OCI-LY7 (cell line): ENCODE measurements around the gene RIMBP2. TPM values are rescaled to one million over a fixed set of nuclear protein-coding genes. Genes with fewer than 3 reads are reported as not detected.

Experiments used
- BruUV-seq: library from RNA; stranded (reverse); fragments of 400-500 nt; replicated peaks from 2 replicates; lab custom pipeline; 2021; lab: Mats Ljungman, UMichigan
- CTCF ChIA-PET: fragments of 300-600 bp; sonication (Branson Sonifier 250); formaldehyde crosslinking; loops from one replicate; lab custom pipeline; 2022; ENCODE audit warnings: antibody characterized with exemption; ENCODE audit not compliant: unreplicated experiment; lab: Charles Lee
- POLR2A ChIA-PET: fragments of 300-600 bp; sonication (Branson Sonifier 250); formaldehyde crosslinking; loops from one replicate; lab custom pipeline; 2022; ENCODE audit warnings: antibody characterized with exemption; lab: Charles Lee
- DNase-seq: peaks from one replicate; pipeline ENCODE4 v3.0.0-alpha.2; 2015; ENCODE audit warnings: low spot score
- H2AFZ ChIP-seq: fragments of 200-600 bp; sonication (generic), shearing (Covaris generic); 2 replicates; pipeline ENCODE4 v1.6.1; 2014; ENCODE audit warnings: mild to moderate bottlenecking, antibody characterized with exemption, low read length, moderate library complexity
- H3K27ac ChIP-seq: fragments of 200-600 bp; sonication (generic); 2 replicates; pipeline ENCODE4 v1.5.1; 2014; ENCODE audit warnings: mixed run types, low read depth, mild to moderate bottlenecking, moderate library complexity, low read length, inconsistent platforms; ENCODE audit not compliant: poor library complexity, severe bottlenecking
- H3K36me3 ChIP-seq: fragments of 200-600 bp; sonication (generic); 2 replicates; pipeline ENCODE4 v1.6.1; 2014; ENCODE audit warnings: mild to moderate bottlenecking, antibody characterized with exemption, low read length, moderate library complexity, mixed read lengths; ENCODE audit not compliant: insufficient read depth
- H3K4me1 ChIP-seq: fragments of 200-600 bp; sonication (generic); 2 replicates; pipeline ENCODE4 v1.5.1; 2014; ENCODE audit warnings: mild to moderate bottlenecking, low read length; ENCODE audit not compliant: insufficient read depth, poor library complexity, severe bottlenecking
- H3K4me2 ChIP-seq: fragments of 200-600 bp; sonication (generic); 2 replicates; pipeline ENCODE4 v1.6.1; 2014; ENCODE audit warnings: mild to moderate bottlenecking, low read length
- H3K4me3 ChIP-seq: fragments of 200-600 bp; sonication (generic); 2 replicates; pipeline ENCODE4 v1.5.1; 2014; ENCODE audit warnings: mild to moderate bottlenecking, low read depth, low read length; ENCODE audit not compliant: poor library complexity, severe bottlenecking
- H3K79me2 ChIP-seq: fragments of 200-600 bp; sonication (generic); 2 replicates; pipeline ENCODE4 v1.6.1; 2016; ENCODE audit warnings: low read depth, mild to moderate bottlenecking, low read length, moderate library complexity, mixed read lengths; ENCODE audit not compliant: insufficient read depth
- H3K9me2 ChIP-seq: fragments of 200-600 bp; sonication (generic); 2 replicates; pipeline ENCODE4 v1.6.1; 2016; ENCODE audit warnings: mild to moderate bottlenecking, low read length, mixed read lengths; ENCODE audit not compliant: insufficient read depth
- H3K9me3 ChIP-seq: fragments of 200-600 bp; sonication (generic); 2 replicates; pipeline ENCODE4 v1.6.1; 2014; ENCODE audit warnings: mild to moderate bottlenecking, mixed run types, low read length, mixed read lengths
- H4K20me1 ChIP-seq: fragments of 200-600 bp; sonication (generic); 2 replicates; pipeline ENCODE4 v1.6.1; 2014; ENCODE audit warnings: mild to moderate bottlenecking, antibody characterized with exemption, low read length, moderate library complexity, mixed read lengths; ENCODE audit not compliant: insufficient read depth
- CTCF ChIP-seq: fragments of 200-600 bp; sonication (generic); conservative IDR thresholded peaks from 2 replicates; pipeline ENCODE4 v1.5.1; 2014; ENCODE audit warnings: mild to moderate bottlenecking, antibody characterized with exemption, low read length, moderate library complexity, mixed read lengths
- EZH2phosphoT487 ChIP-seq: fragments of 200-600 bp; sonication (generic); IDR thresholded peaks from 2 replicates; pipeline ENCODE4 v1.6.1; 2018; ENCODE audit warnings: low read depth, borderline replicate concordance, mild to moderate bottlenecking, mixed run types, antibody characterized with exemption, low read length, moderate library complexity, mixed read lengths
- intact Hi-C: fragments of 100-400 bp; cut with micrococcal nuclease; formaldehyde crosslinking; loops from one replicate; pipeline ENCODE4 v1.10.0; 2022; ENCODE audit not compliant: unreplicated experiment
- total RNA-seq, 2 experiments: library from RNA; depleted of rRNA in 1 of 2; stranded (reverse); fragments of >200 nt in 1 of 2; shearing (Covaris generic) in 1 of 2; gene quantifications; 2 replicates each; pipeline ENCODE4 v1.2.3, GENCODE V29; 2014 to 2022

Gene RIMBP2
- total RNA-seq, 2 experiments from 2014 or later, result not detected

- BruUV-seq, result no TSS peak
- Histone ChIP-seq H4K20me1 (no peaks in the 10 kb centered on the region), H3K4me2 (no peak overlapping the region), H3K4me1 (no peaks in the 10 kb centered on the region), H3K4me3 (no peak overlapping the region), H2AFZ (no peak overlapping the region), H3K27ac (no peak overlapping the region), H3K9me2 (no peaks in the 10 kb centered on the region), H3K79me2 (no peaks in the 10 kb centered on the region), H3K36me3 (no peaks in the 10 kb centered on the region), H3K9me3 (no peaks in the 10 kb centered on the region)
- ChIA-PET POLR2A (no interaction called here), CTCF (no interaction called here)
- TF ChIP-seq CTCF (no peak), EZH2phosphoT487 (no peak)
- no peak for DNase-seq
- intact Hi-C loops, result no loop called here
Measured at GRCh38 chr12:130687190-130687589, 28.9 kb downstream of the RIMBP2 start.

GRCh38 chr12:130686511-130686991 is 29.5 kb downstream of the RIMBP2 start:
- intact Hi-C loops, result no loop called here
- H2AFZ ChIP-seq, result no peak overlapping the region
- CTCF ChIA-PET, result no interaction called here

More at GRCh38 chr12:130686511-130686991, 29.5 kb downstream of the RIMBP2 start:
- no peaks in the 10 kb centered on the region for H4K20me1 ChIP-seq
- no peak overlapping the region for H3K4me3 ChIP-seq
- H3K36me3 ChIP-seq, result no peaks in the 10 kb centered on the region
- no peak for DNase-seq
- H3K27ac ChIP-seq, result no peak overlapping the region
- H3K4me2 ChIP-seq, result no peak overlapping the region
- H3K79me2 ChIP-seq, result no peaks in the 10 kb centered on the region
- TF ChIP-seq EZH2phosphoT487 (no peak), CTCF (no peak)
- POLR2A ChIA-PET, result no interaction called here
- no TSS peak for BruUV-seq
- no peaks in the 10 kb centered on the region for H3K9me2 ChIP-seq
- no peaks in the 10 kb centered on the region for H3K9me3 ChIP-seq
- no peaks in the 10 kb centered on the region for H3K4me1 ChIP-seq
